Testis (tissue), 3 donors: ENCODE results near the gene ARHGDIG. TPM values are rescaled to one million over a fixed set of nuclear protein-coding genes. Genes with fewer than 3 reads are reported as not detected.

Source experiments
- DNase-seq: peaks from one replicate; pipeline ENCODE4 v3.0.0-alpha.2; 2019
- H3K27ac ChIP-seq, 2 donors: fragments of 200-600 bp; sonication (generic); one replicate each; pipeline ENCODE4 v1.5.1; 2019
- H3K27me3 ChIP-seq: fragments of 200-600 bp; sonication (generic); one replicate; pipeline ENCODE4 v1.5.1; 2019
- H3K36me3 ChIP-seq: fragments of 200-600 bp; sonication (generic); one replicate; pipeline ENCODE4 v1.5.1; 2017; ENCODE audit warnings: low read depth; ENCODE audit errors: missing control alignments
- H3K4me1 ChIP-seq: fragments of 200-600 bp; sonication (generic); one replicate; pipeline ENCODE4 v1.5.1; 2019
- H3K4me3 ChIP-seq, 2 donors: fragments of 200-600 bp; sonication (generic); one replicate each; pipeline ENCODE4 v1.5.1; 2017 to 2019
- H3K9me3 ChIP-seq: fragments of 200-600 bp; sonication (generic); one replicate; pipeline ENCODE4 v1.5.1; 2017
- POLR2A ChIP-seq: fragments of 450-650 bp; IDR thresholded peaks from one replicate; pipeline ENCODE4 v1.6.1; 2017; ENCODE audit warnings: antibody characterized with exemption, mild to moderate bottlenecking, moderate library complexity
- WGBS, 2 donors: methylation state at CpG; one replicate each; pipeline ENCODE4 v1.1.5; 2018; 5-methylcytosine and 5-hydroxymethylcytosine counted together
- intact Hi-C: fragments of 100-400 bp; cut with DNase I; formaldehyde crosslinking; loops from one replicate; pipeline ENCODE4 v1.15.1; 2023; ENCODE audit warnings: low total_unique reads
- polyA plus RNA-seq: library from polyadenylated mRNA; stranded (reverse); fragments of 350-450 nt; fragmentation: Illumina TruSeq; extraction: RNeasy Lipid Tissue Mini Kit (QIAGEN cat#74804); gene quantifications from one replicate; pipeline ENCODE4 v1.2.3, GENCODE V29; 2014; ENCODE audit warnings: low read depth, low replicate concordance; ENCODE audit not compliant: insufficient read depth
- total RNA-seq, 2 donors: library from RNA; depleted of rRNA; stranded (reverse); fragments of >200 nt; gene quantifications; one replicate each; pipeline ENCODE4 v1.2.3, GENCODE V29; 2016
- TF ChIP-seq, protein P1 (sequence below), 3 experiments: fragments of 450-650 bp in 2 of 3; fragments of 200-600 bp in 1 of 3; sonication (generic) in 1 of 3; IDR thresholded peaks; one replicate each; pipeline ENCODE4 v1.5.1; 2016 to 2019; ENCODE audit warnings: antibody characterized with exemption in 3 of 3, mild to moderate bottlenecking in 2 of 3, moderate library complexity in 1 of 3

ARHGDIG gene
- total and polyA plus RNA-seq, 3 donors from 2014 or later, result 2.9 to 7.7 (median 6.6) TPM

DNA sequence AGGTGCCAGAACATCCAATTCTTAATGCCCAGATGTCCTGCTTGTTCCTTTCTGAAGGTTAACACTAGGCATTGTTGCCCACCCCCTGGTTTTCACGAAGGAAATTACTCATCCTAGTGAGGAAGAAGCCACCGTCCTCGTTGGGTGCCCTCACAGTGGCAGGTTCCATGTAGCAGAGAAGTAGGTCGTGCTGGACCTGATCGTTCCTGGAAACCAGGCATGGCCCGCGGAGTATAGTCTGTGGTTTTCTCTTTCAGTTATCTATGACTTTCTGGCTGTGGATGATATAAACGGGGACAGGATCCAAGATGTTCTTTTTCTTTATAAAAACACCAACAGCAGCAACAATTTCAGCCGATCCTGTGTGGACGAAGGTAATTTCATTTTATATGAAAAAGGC is 21.2 kb upstream of the ARHGDIG start:
- TF ChIP-seq, protein P1, sequence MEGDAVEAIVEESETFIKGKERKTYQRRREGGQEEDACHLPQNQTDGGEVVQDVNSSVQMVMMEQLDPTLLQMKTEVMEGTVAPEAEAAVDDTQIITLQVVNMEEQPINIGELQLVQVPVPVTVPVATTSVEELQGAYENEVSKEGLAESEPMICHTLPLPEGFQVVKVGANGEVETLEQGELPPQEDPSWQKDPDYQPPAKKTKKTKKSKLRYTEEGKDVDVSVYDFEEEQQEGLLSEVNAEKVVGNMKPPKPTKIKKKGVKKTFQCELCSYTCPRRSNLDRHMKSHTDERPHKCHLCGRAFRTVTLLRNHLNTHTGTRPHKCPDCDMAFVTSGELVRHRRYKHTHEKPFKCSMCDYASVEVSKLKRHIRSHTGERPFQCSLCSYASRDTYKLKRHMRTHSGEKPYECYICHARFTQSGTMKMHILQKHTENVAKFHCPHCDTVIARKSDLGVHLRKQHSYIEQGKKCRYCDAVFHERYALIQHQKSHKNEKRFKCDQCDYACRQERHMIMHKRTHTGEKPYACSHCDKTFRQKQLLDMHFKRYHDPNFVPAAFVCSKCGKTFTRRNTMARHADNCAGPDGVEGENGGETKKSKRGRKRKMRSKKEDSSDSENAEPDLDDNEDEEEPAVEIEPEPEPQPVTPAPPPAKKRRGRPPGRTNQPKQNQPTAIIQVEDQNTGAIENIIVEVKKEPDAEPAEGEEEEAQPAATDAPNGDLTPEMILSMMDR (IDR thresholded peaks at IDR 0.05), result no peak
- TF ChIP-seq POLR2A, result no peak
- H3K4me1 ChIP-seq, result no peaks in the 10 kb centered on the region
- intact Hi-C loops, result no loop called here
- no peak overlapping the region for H3K27ac ChIP-seq
- WGBS, 2 donors, result 79 to 81% methylated on average over 10 of the region's 10 CpGs
- H3K9me3 ChIP-seq, result no peaks in the 10 kb centered on the region
- H3K36me3 ChIP-seq, result no peaks in the 10 kb centered on the region
- no peaks in the 10 kb centered on the region for H3K27me3 ChIP-seq
- H3K4me3 ChIP-seq, result no peak overlapping the region
- DNase-seq, result no peak

GRCh38 chr16:259814-260253 is 20.6 kb upstream of the ARHGDIG start:
- TF ChIP-seq POLR2A, result no peak
- TF ChIP-seq, protein P1 (IDR thresholded peaks at IDR 0.05), result no peak
- Histone ChIP-seq H3K9me3 (no peaks in the 10 kb centered on the region), H3K36me3 (no peaks in the 10 kb centered on the region), H3K4me1 (peaks cover 1% of the 10 kb centered on the region), H3K27ac (no peak overlapping the region), H3K27me3 (no peaks in the 10 kb centered on the region), H3K4me3 (no peak overlapping the region)
- DNase-seq, result no peak
- intact Hi-C loops, result no loop called here
- 90 to 95% methylated on average over 2 to 13 of the region's 13 CpGs for WGBS, 2 donors

- intact Hi-C loops, result no loop called here
- H3K4me1 ChIP-seq, result peaks cover 6% of the 10 kb centered on the region
- no peak overlapping the region for H3K4me3 ChIP-seq
- H3K36me3 ChIP-seq, result no peaks in the 10 kb centered on the region
- H3K27me3 ChIP-seq, result no peaks in the 10 kb centered on the region
- H3K9me3 ChIP-seq, result no peaks in the 10 kb centered on the region
- 92 to 96% methylated on average over 16 to 19 of the region's 19 CpGs for WGBS, 2 donors
- no peak overlapping the region for H3K27ac ChIP-seq
- DNase-seq, result no peak
- TF ChIP-seq, protein P1 (IDR thresholded peaks at IDR 0.05), result no peak
- no peak for TF ChIP-seq POLR2A
These were observed 20.1 kb upstream of the ARHGDIG start for GRCh38 chr16:260326-260725.

GRCh38 chr16:261031-261691 is 19.2 kb upstream of the ARHGDIG start:
- no peak overlapping the region for H3K4me3 ChIP-seq
- no peaks in the 10 kb centered on the region for H3K9me3 ChIP-seq
- no peaks in the 10 kb centered on the region for H3K27me3 ChIP-seq
- TF ChIP-seq POLR2A, result no peak
- TF ChIP-seq, protein P1 (IDR thresholded peaks at IDR 0.05), result no peak
- WGBS, 2 donors, result 89 to 92% methylated on average over 8 to 24 of the region's 28 CpGs
- no peak overlapping the region for H3K27ac ChIP-seq
- DNase-seq, result no peak
- intact Hi-C loops, result no loop called here
- peaks cover 14% of the 10 kb centered on the region for H3K4me1 ChIP-seq
- H3K36me3 ChIP-seq, result no peaks in the 10 kb centered on the region
